Measurements from ENCODE around the gene SESN1.

Gene SESN1

GRCh38 chr6:109058620-109059019, 36.0 kb downstream of the SESN1 start:
- DNase-seq, result no peak

- DNase-seq, result no peak
These were observed 38.0 kb downstream of the SESN1 start for GRCh38 chr6:109056661-109057060.

GRCh38 chr6:109055771-109056235, 38.8 kb downstream of the SESN1 start:
- DNase-seq, result no peak

GRCh38 chr6:109053336-109053735, 41.3 kb downstream of the SESN1 start:
- no peak for DNase-seq

- DNase-seq, result no peak
These were observed 41.8 kb downstream of the SESN1 start for GRCh38 chr6:109052852-109053251.

GRCh38 chr6:109052018-109052651, 42.5 kb downstream of the SESN1 start:
- DNase-seq, result no peak

GRCh38 chr6:109051301-109052017, 43.2 kb downstream of the SESN1 start:
- DNase-seq, result no peak

GRCh38 chr6:109050447-109051102, 44.1 kb downstream of the SESN1 start:
- no peak for DNase-seq

- DNase-seq, result no peak
These were observed 44.6 kb downstream of the SESN1 start for GRCh38 chr6:109050012-109050411.

GRCh38 chr6:109048670-109049415, 45.8 kb downstream of the SESN1 start:
- DNase-seq, result no peak

- DNase-seq, result no peak
These were observed 46.5 kb downstream of the SESN1 start for GRCh38 chr6:109048176-109048575.

- no peak for DNase-seq
These were observed 49.2 kb downstream of the SESN1 start for GRCh38 chr6:109045493-109045892.

GRCh38 chr6:109039795-109040194, 54.9 kb downstream of the SESN1 start:
- DNase-seq, result no peak

- no peak for DNase-seq
These were observed 55.7 kb downstream of the SESN1 start for GRCh38 chr6:109038837-109039398.

- peak; percentile 36 for DNase-seq
These were observed 57.9 kb downstream of the SESN1 start for GRCh38 chr6:109036574-109037294.

- DNase-seq, result no peak
These were observed 60.1 kb downstream of the SESN1 start for GRCh38 chr6:109034526-109034925.

- DNase-seq, result no peak
These were observed 61.0 kb downstream of the SESN1 start for GRCh38 chr6:109033655-109034054.

GRCh38 chr6:109031416-109031815, 63.2 kb downstream of the SESN1 start:
- no peak for DNase-seq

GRCh38 chr6:109029313-109029712, 65.3 kb downstream of the SESN1 start:
- DNase-seq, result no peak

GRCh38 chr6:109028439-109028838, 66.2 kb downstream of the SESN1 start:
- DNase-seq, result no peak

GRCh38 chr6:109027964-109028363, 66.7 kb downstream of the SESN1 start:
- DNase-seq, result no peak

GRCh38 chr6:109025639-109026038, 69.0 kb downstream of the SESN1 start:
- DNase-seq, result no peak

All from right hindlimb (tissue), 1 donor.